Eye (tissue), 1 donor: ENCODE results near the gene GAGE2A.
"Not testable (repeated sequence)": the region's sequence is repeated elsewhere in the genome, so short reads cannot be mapped to it uniquely, and the experiment has no call there.

Experiments
- DNase-seq: peaks from one replicate; pipeline ENCODE4 v3.0.0-alpha.2; 2015

The GAGE2A gene

GRCh38 chrX:49589196-49589595, at the start of gene GAGE2A:
TSS of gene GAGE2A (plus strand) at chrX:49589496. CDS start at chrX:49590651, 1,155 bp downstream.
- not testable (repeated sequence) for DNase-seq

- not testable (repeated sequence) for DNase-seq
Observed at GRCh38 chrX:49541433-49541832, 47.9 kb upstream of the GAGE2A start, which contains the start of gene GAGE12D. TSS of gene GAGE12D (plus strand) at chrX:49541733. CDS start at chrX:49542888, 1,155 bp downstream.

GRCh38 chrX:49550989-49551388, 38.3 kb upstream of the GAGE2A start, which contains the start of gene GAGE12E:
TSS of gene GAGE12E (plus strand) at chrX:49551289. CDS start at chrX:49552444, 1,155 bp downstream.
- DNase-seq = not testable (repeated sequence)

DNA sequence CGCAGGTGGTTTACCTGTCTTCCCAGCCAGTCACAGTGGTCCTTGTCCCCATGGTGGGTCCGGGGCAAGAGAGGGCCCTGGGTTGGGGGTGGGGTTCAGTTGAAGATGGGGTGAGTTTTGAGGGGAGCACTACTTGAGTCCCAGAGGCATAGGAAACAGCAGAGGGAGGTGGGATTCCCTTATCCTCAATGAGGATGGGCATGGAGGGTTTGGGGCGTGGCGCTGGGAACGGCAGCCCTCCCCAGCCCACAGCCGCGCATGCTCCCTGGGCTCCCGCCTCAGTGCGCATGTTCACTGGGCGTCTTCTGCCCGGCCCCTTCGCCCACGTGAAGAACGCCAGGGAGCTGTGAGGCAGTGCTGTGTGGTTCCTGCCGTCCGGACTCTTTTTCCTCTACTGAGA, 28.8 kb upstream of the GAGE2A start, which contains the start of gene GAGE12F:
Gene GAGE12F (plus strand): TSS at position 301 of the 400 bp plus-strand sequence. CDS start 1,155 bp downstream, outside the sequence.
- not testable (repeated sequence) for DNase-seq

- DNase-seq = not testable (repeated sequence)
Observed at GRCh38 chrX:49568728-49569127, 20.6 kb upstream of the GAGE2A start.

DNA sequence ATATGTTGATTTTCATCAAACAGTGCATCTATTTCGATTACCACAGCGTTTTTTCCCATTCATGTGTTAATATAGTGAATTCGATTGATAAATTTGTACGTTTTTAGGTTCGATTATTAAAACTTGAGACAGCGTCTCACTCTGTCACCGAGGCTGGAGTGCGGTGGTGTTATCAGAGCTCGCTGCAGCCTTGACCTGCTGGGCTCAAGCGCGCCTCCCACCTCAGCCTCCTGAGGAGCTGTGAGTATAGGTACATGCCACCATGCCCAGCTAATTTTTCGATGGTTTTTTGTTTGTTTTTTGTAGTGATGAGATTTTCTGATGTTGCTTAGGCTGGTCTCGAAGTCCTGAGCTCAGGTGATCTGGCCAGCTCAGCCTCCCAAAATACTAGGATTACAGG, 20.1 kb upstream of the GAGE2A start:
- DNase-seq = not testable (repeated sequence)

- not testable (repeated sequence) for DNase-seq
Observed at GRCh38 chrX:49570100-49570499, 19.2 kb upstream of the GAGE2A start, which contains the start of gene GAGE12G. TSS of gene GAGE12G (plus strand) at chrX:49570400. CDS start at chrX:49571555, 1,155 bp downstream.

DNA sequence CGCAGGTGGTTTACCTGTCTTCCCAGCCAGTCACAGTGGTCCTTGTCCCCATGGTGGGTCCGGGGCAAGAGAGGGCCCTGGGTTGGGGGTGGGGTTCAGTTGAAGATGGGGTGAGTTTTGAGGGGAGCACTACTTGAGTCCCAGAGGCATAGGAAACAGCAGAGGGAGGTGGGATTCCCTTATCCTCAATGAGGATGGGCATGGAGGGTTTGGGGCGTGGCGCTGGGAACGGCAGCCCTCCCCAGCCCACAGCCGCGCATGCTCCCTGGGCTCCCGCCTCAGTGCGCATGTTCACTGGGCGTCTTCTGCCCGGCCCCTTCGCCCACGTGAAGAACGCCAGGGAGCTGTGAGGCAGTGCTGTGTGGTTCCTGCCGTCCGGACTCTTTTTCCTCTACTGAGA, 9.6 kb upstream of the GAGE2A start, which contains the start of gene GAGE12H:
Gene GAGE12H (plus strand): TSS at position 301 of the 400 bp plus-strand sequence. CDS start 1,155 bp downstream, outside the sequence.
- not testable (repeated sequence) for DNase-seq

GRCh38 chrX:49589769-49590478, 628 bp downstream of the GAGE2A start:
- DNase-seq = not testable (repeated sequence)

DNA sequence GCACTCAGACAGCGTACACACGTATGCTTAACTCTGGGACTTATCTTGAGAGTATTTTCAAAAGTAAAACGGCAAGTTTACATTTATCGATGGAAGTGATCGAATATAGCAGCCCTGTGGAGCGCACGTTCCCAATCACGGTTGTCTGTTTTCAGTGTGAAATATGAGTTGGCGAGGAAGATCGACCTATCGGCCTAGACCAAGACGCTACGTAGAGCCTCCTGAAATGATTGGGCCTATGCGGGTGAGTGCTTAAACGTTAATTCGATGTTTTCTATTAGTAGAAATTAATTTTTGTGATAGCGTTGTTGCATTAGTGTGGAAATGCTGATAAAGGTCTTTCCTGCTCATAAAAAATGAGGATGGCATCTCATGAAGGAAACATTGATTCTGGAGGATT, 1.2 kb downstream of the GAGE2A start:
- DNase-seq = not testable (repeated sequence)

- not testable (repeated sequence) for DNase-seq
Observed at GRCh38 chrX:49598720-49599119, 9.4 kb downstream of the GAGE2A start, which contains the start of gene GAGE1. TSS of gene GAGE1 (plus strand) at chrX:49599020. CDS start at chrX:49600175, 1,155 bp downstream.

GRCh38 chrX:49610718-49611310, 21.5 kb downstream of the GAGE2A start:
- no peak for DNase-seq

- DNase-seq = no peak
Observed at GRCh38 chrX:49618574-49618973, 29.3 kb downstream of the GAGE2A start.

- peak; percentile 24 for DNase-seq
Observed at GRCh38 chrX:49627086-49627777, 37.9 kb downstream of the GAGE2A start.

GRCh38 chrX:49644991-49645637, 55.8 kb downstream of the GAGE2A start:
- no peak for DNase-seq
